Endothelial cell of umbilical vein (primary cell): Measurements from ENCODE around the gene MGST1. TPM values are rescaled to one million over a fixed set of nuclear protein-coding genes. Genes with fewer than 3 reads are reported as not detected.

Experiments used
- BruUV-seq: library from RNA; stranded (reverse); fragments of 400-500 nt; replicated peaks from 2 replicates; lab custom pipeline; 2021; lab: Mats Ljungman, UMichigan
- CTCF ChIA-PET: fragments of 300-600, 350-600 bp; sonication (Branson Sonifier 250); formaldehyde crosslinking; loops from one replicate; lab custom pipeline; 2021; ENCODE audit warnings: antibody characterized with exemption, inconsistent platforms; lab: Charles Lee
- POLR2A ChIA-PET: fragments of 300-600, 350-600 bp; sonication (Branson Sonifier 250); formaldehyde crosslinking; loops from one replicate; lab custom pipeline; 2021; ENCODE audit warnings: antibody characterized with exemption, inconsistent platforms; lab: Charles Lee
- DNase-seq: peaks from one replicate; pipeline ENCODE4 v3.0.0-alpha.2; 2011; ENCODE audit warnings: low read depth, low spot score
- FAIRE-seq: peaks from 2 replicates; lab custom pipeline; 2011; peaks lifted over from hg19 to GRCh38; lab: Jason Lieb, UNC
- H2AFZ ChIP-seq: 2 replicates; pipeline ENCODE4 v1.6.0; 2012; ENCODE audit warnings: low read depth, low read length, control low read depth, inconsistent platforms
- H3K27ac ChIP-seq: 2 replicates; pipeline ENCODE4 v1.5.1; 2011; ENCODE audit warnings: low read depth, mild to moderate bottlenecking, control low read depth, low read length, moderate library complexity; ENCODE audit not compliant: insufficient read depth
- H3K27me3 ChIP-seq, 2 experiments: 2 replicates each; pipeline versions ENCODE4 v1.6.0 to v1.6.1; 2011; ENCODE audit warnings: low read length in 2 of 2, mixed read lengths in 1 of 2; ENCODE audit not compliant: control insufficient read depth in 2 of 2, insufficient read depth in 2 of 2
- H3K36me3 ChIP-seq, 2 experiments: 2 replicates in 1 of 2; 3 replicates in 1 of 2; pipeline ENCODE4 v1.5.1; 2011; ENCODE audit warnings: low read length in 2 of 2, mild to moderate bottlenecking in 1 of 2, moderate library complexity in 1 of 2; ENCODE audit not compliant: control insufficient read depth in 2 of 2, insufficient read depth in 2 of 2; ENCODE audit errors: extremely low read depth in 1 of 2
- H3K4me1 ChIP-seq: 3 replicates; pipeline ENCODE4 v1.5.1; 2011; ENCODE audit warnings: mild to moderate bottlenecking, low read length; ENCODE audit not compliant: control insufficient read depth, insufficient read depth; ENCODE audit errors: extremely low read depth
- H3K4me2 ChIP-seq: 2 replicates; pipeline ENCODE4 v1.6.1; 2011; ENCODE audit warnings: low read length, control low read depth, mixed read lengths; ENCODE audit not compliant: insufficient read depth
- H3K4me3 ChIP-seq, 3 experiments: fragments of 200-600 bp in 1 of 3; sonication (generic), shearing (Covaris generic) in 1 of 3; replicated peaks in 1 of 3; 2 replicates each; pipeline ENCODE4 v1.5.1; 2011 to 2016; ENCODE audit warnings: control low read depth in 3 of 3, low read length in 3 of 3, mild to moderate bottlenecking in 2 of 3, inconsistent platforms in 1 of 3, low read depth in 1 of 3, moderate library complexity in 1 of 3; ENCODE audit not compliant: insufficient read depth in 1 of 3
- H3K79me2 ChIP-seq: 2 replicates; pipeline ENCODE4 v1.6.0; 2012; ENCODE audit warnings: low read length, inconsistent platforms; ENCODE audit not compliant: control insufficient read depth, insufficient read depth
- H3K9ac ChIP-seq: replicated peaks from 2 replicates; pipeline ENCODE3; 2011; ENCODE audit warnings: low read length, control low read depth; ENCODE audit not compliant: insufficient read depth; ENCODE audit errors: extremely low read depth
- H3K9me1 ChIP-seq: replicated peaks from 3 replicates; pipeline ENCODE4 v1.6.0; 2011; ENCODE audit warnings: mild to moderate bottlenecking, low read length; ENCODE audit not compliant: control insufficient read depth, insufficient read depth; ENCODE audit errors: extremely low read depth
- H3K9me3 ChIP-seq: replicated peaks from 2 replicates; pipeline ENCODE4 v1.5.1; 2012; ENCODE audit warnings: low read length, inconsistent platforms; ENCODE audit not compliant: control insufficient read depth, insufficient read depth
- H4K20me1 ChIP-seq: replicated peaks from 2 replicates; pipeline ENCODE3; 2011; ENCODE audit warnings: mild to moderate bottlenecking, low read length; ENCODE audit not compliant: control insufficient read depth, insufficient read depth; ENCODE audit errors: extremely low read depth
- EZH2 ChIP-seq: IDR thresholded peaks from 2 replicates; pipeline ENCODE4 v1.6.1; 2012; ENCODE audit warnings: borderline replicate concordance, low read depth, mild to moderate bottlenecking, moderate library complexity, low read length, inconsistent platforms; ENCODE audit not compliant: severe bottlenecking
- FOS ChIP-seq: IDR thresholded peaks from 2 replicates; pipeline ENCODE4 v1.6.1; 2011; ENCODE audit warnings: mild to moderate bottlenecking, low read length, moderate library complexity, borderline replicate concordance; ENCODE audit not compliant: insufficient read depth
- GATA2 ChIP-seq: IDR thresholded peaks from 2 replicates; pipeline ENCODE4 v1.7.0; 2011; ENCODE audit warnings: low read depth, mild to moderate bottlenecking, moderate library complexity, mixed read lengths, low read length; ENCODE audit not compliant: insufficient read length, insufficient read depth
- JUN ChIP-seq: IDR thresholded peaks from 2 replicates; pipeline ENCODE4 v1.6.1; 2011; ENCODE audit warnings: borderline replicate concordance, low read depth; ENCODE audit not compliant: insufficient read length, insufficient read depth
- MAX ChIP-seq: IDR thresholded peaks from 2 replicates; pipeline ENCODE4 v1.6.1; 2011; ENCODE audit not compliant: insufficient read depth, insufficient read length
- MYC ChIP-seq: IDR thresholded peaks from one replicate; pipeline ENCODE4 v1.6.1; 2011; ENCODE audit warnings: mild to moderate bottlenecking, low read depth, low read length
- POLR2A ChIP-seq: IDR thresholded peaks from 2 replicates; pipeline ENCODE4 v1.6.1; 2012; ENCODE audit warnings: low read depth, mild to moderate bottlenecking, control low read depth, low read length
- POLR2AphosphoS5 ChIP-seq: IDR thresholded peaks from 2 replicates; pipeline ENCODE4 v1.6.1; 2012; ENCODE audit warnings: low read depth, mild to moderate bottlenecking, control low read depth, low read length, moderate library complexity; ENCODE audit not compliant: insufficient read depth
- dilution Hi-C: fragments of 300-500 bp; cut with MboI; formaldehyde crosslinking; loops from one replicate; pipeline ENCODE4 v1.15.0; 2019; ENCODE audit warnings: low sequenced_read_pairs; ENCODE audit not compliant: extremely low pct_ligation_motif_present
- intact Hi-C: fragments of 100-400 bp; cut with micrococcal nuclease; formaldehyde crosslinking; loops from one replicate; pipeline ENCODE4 v1.10.0; 2022
- polyA plus RNA-seq, 4 experiments: library from polyadenylated mRNA; depleted of rRNA in 3 of 4; stranded (reverse) in 3 of 4; unstranded in 1 of 4; fragments of >200 nt; gene quantifications; 2 replicates each; pipeline versions ENCODE4 v1.2.1 to v1.2.3, GENCODE V29; 2011 to 2012; ENCODE audit warnings: missing spikeins in 1 of 4
- total RNA-seq: library from RNA; stranded (reverse); gene quantifications from 2 replicates; pipeline ENCODE4 v1.2.3, GENCODE V29; 2021

Gene MGST1
- total and polyA plus RNA-seq, 2 donors (not counting 3 experiments of a cell fraction or from before 2014, with no cell fraction given) = 131 to 170 TPM

DNA sequence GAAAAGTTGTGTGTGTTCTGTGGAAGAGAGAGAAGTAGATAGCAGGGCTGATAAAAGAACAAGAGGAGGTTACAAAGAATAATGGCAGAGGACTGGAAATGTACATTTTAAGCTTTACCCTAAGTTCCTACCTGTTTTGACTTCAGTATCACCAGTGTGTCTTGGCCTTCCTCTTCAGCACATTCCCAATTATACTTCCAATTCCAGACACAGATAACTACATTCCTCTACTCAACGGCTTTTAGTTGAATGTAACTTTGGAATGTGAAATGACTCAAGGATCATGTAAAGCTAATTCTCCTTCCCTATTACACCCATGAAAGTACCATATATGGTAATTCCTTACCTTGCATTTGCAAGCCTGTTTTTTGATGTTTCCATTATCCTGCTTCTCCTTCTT lies 5.0 kb downstream of the MGST1 start:
- H3K27me3 ChIP-seq = no peaks in the 10 kb centered on the region
- FAIRE-seq (no peak), DNase-seq (no peak)
- no peak overlapping the region for H3K4me2 ChIP-seq
- no peak overlapping the region for H3K27ac ChIP-seq
- ChIA-PET POLR2A (no interaction called here), CTCF (no interaction called here)
- H3K79me2 ChIP-seq = peaks cover 75% of the 10 kb centered on the region
- no TSS peak for BruUV-seq
- no peaks in the 10 kb centered on the region for H4K20me1 ChIP-seq
- dilution Hi-C loops = no loop called here
- no peak overlapping the region for H2AFZ ChIP-seq
- no peak overlapping the region for H3K4me3 ChIP-seq
- peaks cover 23% of the 10 kb centered on the region for H3K4me1 ChIP-seq
- H3K9ac ChIP-seq = no peak overlapping the region
- H3K9me3 ChIP-seq = no peaks in the 10 kb centered on the region
- no peaks in the 10 kb centered on the region for H3K9me1 ChIP-seq
- intact Hi-C loops = no loop called here
- peaks cover 2 to 16% of the 10 kb centered on the region in 2 experiments for H3K36me3 ChIP-seq
- TF ChIP-seq POLR2A (no peak), MAX (no peak), EZH2 (no peak), MYC (no peak), POLR2AphosphoS5 (no peak), JUN (no peak)

GRCh38 chr12:16358878-16359277 lies 11.4 kb downstream of the MGST1 start:
- H3K9me1 ChIP-seq = no peaks in the 10 kb centered on the region
- intact Hi-C loops = no loop called here
- H3K4me2 ChIP-seq = no peak overlapping the region
- H3K36me3 ChIP-seq = peaks cover 2 to 34% of the 10 kb centered on the region in 2 experiments
- H3K9me3 ChIP-seq = no peaks in the 10 kb centered on the region
- H3K27ac ChIP-seq = no peak overlapping the region
- no TSS peak for BruUV-seq
- H3K4me3 ChIP-seq = no peak overlapping the region
- no peak for TF ChIP-seq MYC
- no peak for TF ChIP-seq GATA2
- no peak for TF ChIP-seq FOS
- H3K4me1 ChIP-seq = no peaks in the 10 kb centered on the region
- no peaks in the 10 kb centered on the region for H4K20me1 ChIP-seq
- FAIRE-seq (no peak), DNase-seq (no peak)
- ChIA-PET POLR2A (no interaction called here), CTCF (interaction anchor here (0.7 to 1.6 kb wide), 6 partner anchors 11 to 377 kb away, joined by 3 to 4 read pairs (median 4); partner anchors contain the start of gene MGST1)
- no peak overlapping the region for H3K9ac ChIP-seq
- no peaks in the 10 kb centered on the region for H3K27me3 ChIP-seq
- no peak overlapping the region for H2AFZ ChIP-seq
- peaks cover 24% of the 10 kb centered on the region for H3K79me2 ChIP-seq
- dilution Hi-C loops = no loop called here
